HCT116 (cell line): Measurements from ENCODE around the gene AAMDC. TPM values are rescaled to one million over a fixed set of nuclear protein-coding genes. Genes with fewer than 3 reads are reported as not detected.
"Not testable (repeated sequence)": the region's sequence is repeated elsewhere in the genome, so short reads cannot be mapped to it uniquely, and the experiment has no call there.

Source experiments
- ATAC-seq: fragments of 200-7000 bp; cut with Tn5 transposase; 2 replicates; pipeline ENCODE4 v1.9.1; 2020; ENCODE audit warnings: mild to moderate bottlenecking, moderate library complexity
- BruUV-seq: library from RNA; stranded (reverse); fragments of 400-500 nt; replicated peaks from 2 replicates; lab custom pipeline; 2021; lab: Mats Ljungman, UMichigan
- CTCF ChIA-PET: fragments of 300-600 bp; sonication (Branson Sonifier 250); formaldehyde crosslinking; loops from one replicate; lab custom pipeline; 2021; ENCODE audit warnings: antibody characterized with exemption; lab: Charles Lee
- POLR2A ChIA-PET: fragments of 300-600, 350-600 bp; sonication (Branson Sonifier 250); formaldehyde crosslinking; loops from one replicate; lab custom pipeline; 2021; ENCODE audit warnings: antibody characterized with exemption; lab: Charles Lee
- RAD21 ChIA-PET, 2 experiments: fragments of 300-600 bp; sonication (Branson Sonifier 250); formaldehyde crosslinking; loops; one replicate each; lab custom pipeline; 2023; ENCODE audit warnings: low total read pairs in 2 of 2; ENCODE audit not compliant: uncharacterized antibody in 2 of 2, unreplicated experiment in 2 of 2, low non-redundant PET in 1 of 2; lab: Charles Lee
- DNase-seq: peaks from one replicate; pipeline ENCODE4 v3.0.0-alpha.2; 2010; ENCODE audit warnings: low read depth, low spot score
- H2AFZ ChIP-seq: fragments of 200-600 bp; shearing (Covaris generic), sonication (generic); 2 replicates; pipeline ENCODE4 v1.6.1; 2017; ENCODE audit warnings: low read depth, mixed run types, mixed read lengths, antibody characterized with exemption, low read length; ENCODE audit not compliant: poor library complexity, severe bottlenecking
- H3K27ac ChIP-seq: 2 replicates; pipeline ENCODE4 v1.5.1; 2012; ENCODE audit warnings: low read depth, low read length
- H3K27me3 ChIP-seq: fragments of 200-600 bp; sonication (generic); 2 replicates; pipeline ENCODE4 v1.6.1; 2016; ENCODE audit warnings: mixed run types, low read length, mixed read lengths; ENCODE audit not compliant: insufficient read depth
- H3K36me3 ChIP-seq, 2 experiments: fragments of 200-500 bp in 1 of 2; fragments of 200-600 bp in 1 of 2; sonication (Bioruptor generic) in 1 of 2; sonication (generic) in 1 of 2; 2 replicates each; pipeline versions ENCODE4 v1.5.1 to v1.6.1; 2014 to 2016; ENCODE audit warnings: low read length in 2 of 2, inconsistent platforms in 1 of 2, mixed read lengths in 1 of 2, mixed run types in 1 of 2; ENCODE audit not compliant: insufficient read depth in 2 of 2, control insufficient read depth in 1 of 2
- H3K4me1 ChIP-seq, 2 experiments: fragments of 200-600 bp in 1 of 2; sonication (generic) in 1 of 2; 2 replicates each; pipeline versions ENCODE4 v1.5.1 to v1.6.1; 2012 to 2017; ENCODE audit warnings: low read length in 2 of 2, inconsistent platforms in 1 of 2, mild to moderate bottlenecking in 1 of 2, mixed read lengths in 1 of 2, mixed run types in 1 of 2, moderate library complexity in 1 of 2; ENCODE audit not compliant: insufficient read depth in 2 of 2, control insufficient read depth in 1 of 2
- H3K4me2 ChIP-seq: fragments of 200-600 bp; sonication (generic); 2 replicates; pipeline ENCODE4 v1.6.1; 2017; ENCODE audit warnings: mixed run types, low read length, mixed read lengths
- H3K4me3 ChIP-seq, 2 experiments: fragments of 200-600 bp in 1 of 2; sonication (generic) in 1 of 2; replicated peaks in 1 of 2; 2 replicates each; pipeline ENCODE4 v1.5.1; 2011 to 2016; ENCODE audit warnings: low read length in 2 of 2, control low read depth in 1 of 2, low read depth in 1 of 2, mild to moderate bottlenecking in 1 of 2, mixed read lengths in 1 of 2, mixed run types in 1 of 2
- H3K79me2 ChIP-seq: fragments of 200-600 bp; sonication (generic); 2 replicates; pipeline ENCODE4 v1.6.1; 2017; ENCODE audit warnings: mild to moderate bottlenecking, mixed run types, low read length, moderate library complexity, mixed read lengths; ENCODE audit not compliant: insufficient read depth
- H3K9ac ChIP-seq: fragments of 200-600 bp; sonication (generic); 2 replicates; pipeline ENCODE4 v1.6.1; 2016; ENCODE audit warnings: low read length, mixed read lengths
- H3K9me2 ChIP-seq: fragments of 200-600 bp; sonication (generic), shearing (Covaris generic); 2 replicates; pipeline ENCODE4 v1.6.1; 2017; ENCODE audit warnings: mixed run types, mild to moderate bottlenecking, moderate library complexity; ENCODE audit not compliant: insufficient read depth
- H3K9me3 ChIP-seq, 2 experiments: fragments of 200-500 bp in 1 of 2; fragments of 200-600 bp in 1 of 2; sonication (Bioruptor generic) in 1 of 2; sonication (generic) in 1 of 2; 2 replicates each; pipeline ENCODE4 v1.6.1; 2014 to 2017; ENCODE audit warnings: low read length in 2 of 2, mixed read lengths in 2 of 2, inconsistent platforms in 1 of 2, low read depth in 1 of 2, mild to moderate bottlenecking in 1 of 2, mixed run types in 1 of 2, moderate library complexity in 1 of 2; ENCODE audit not compliant: control insufficient read depth in 1 of 2, insufficient read depth in 1 of 2
- H4K20me1 ChIP-seq: fragments of 200-600 bp; sonication (generic), shearing (Covaris generic); 2 replicates; pipeline ENCODE4 v1.6.1; 2017; ENCODE audit warnings: mixed run types, mild to moderate bottlenecking, moderate library complexity; ENCODE audit not compliant: insufficient read depth
- CBX3 ChIP-seq: IDR thresholded peaks from 2 replicates; pipeline ENCODE4 v1.6.1; 2012; ENCODE audit warnings: low read depth
- CEBPB ChIP-seq: IDR thresholded peaks from 2 replicates; pipeline ENCODE4 v1.6.1; 2012; ENCODE audit warnings: low read depth
- POLR2AphosphoS5 ChIP-seq: IDR thresholded peaks from 2 replicates; pipeline ENCODE4 v1.6.1; 2011; ENCODE audit warnings: mild to moderate bottlenecking, low read depth, low read length, moderate library complexity
- TCF7L2 ChIP-seq: IDR thresholded peaks from 2 replicates; pipeline ENCODE4 v1.7.0; 2011; ENCODE audit warnings: borderline replicate concordance, inconsistent platforms; ENCODE audit not compliant: insufficient read depth, insufficient read length; ENCODE audit errors: extremely low read depth
- YY1 ChIP-seq: IDR thresholded peaks from 2 replicates; pipeline ENCODE4 v1.6.1; 2011; ENCODE audit warnings: low read length, low read depth, moderate library complexity, mild to moderate bottlenecking; ENCODE audit not compliant: insufficient replicate concordance; ENCODE audit errors: extremely low read depth
- ZNF274 ChIP-seq: fragments of 200-500 bp; sonication (Bioruptor generic); IDR thresholded peaks from 2 replicates; pipeline ENCODE4 v1.6.1; 2014; ENCODE audit warnings: mild to moderate bottlenecking, low read depth, low read length, inconsistent platforms
- intact Hi-C: fragments of 100-400 bp; cut with micrococcal nuclease; formaldehyde crosslinking; loops from 2 replicates; pipeline ENCODE4 v1.10.0; 2022
- total RNA-seq: library from RNA; stranded (reverse); gene quantifications from one replicate; pipeline ENCODE4 v1.2.1, GENCODE V29; 2021; ENCODE audit not compliant: unreplicated experiment
- TF ChIP-seq, protein P1 (sequence below): IDR thresholded peaks from 2 replicates; pipeline ENCODE4 v1.6.1; 2012
- TF ChIP-seq, protein P2 (sequence below): IDR thresholded peaks from 2 replicates; pipeline ENCODE4 v1.6.1; 2012; ENCODE audit warnings: low read depth

Gene AAMDC
- total RNA-seq, 1 experiment from 2014 or later = 11.2 TPM

DNA sequence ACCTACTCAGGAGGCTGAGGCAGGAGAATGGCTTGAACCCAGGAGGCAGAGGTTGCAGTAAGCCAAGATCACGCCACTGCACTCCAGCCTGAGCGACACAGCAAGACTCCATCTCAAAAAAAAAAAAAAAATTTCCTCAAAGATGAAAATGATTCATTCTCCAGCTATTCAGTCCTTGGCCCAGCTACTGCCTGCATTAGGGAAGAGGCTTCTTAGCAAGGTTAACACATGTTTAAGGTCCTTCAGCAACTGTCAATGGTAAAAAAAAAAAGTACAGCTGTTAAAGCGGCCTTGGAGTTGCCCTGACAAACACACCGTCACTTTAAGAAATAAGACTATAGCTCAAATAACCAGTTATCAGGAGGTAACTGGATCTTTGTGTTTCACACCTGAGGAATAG, 57.3 kb downstream of the AAMDC start:
- DNase-seq, H3K27ac ChIP-seq, H3K4me1 ChIP-seq, H3K9me3 ChIP-seq, H3K27me3 ChIP-seq, intact Hi-C loops, H2AFZ ChIP-seq, H4K20me1 ChIP-seq, POLR2A ChIA-PET, H3K36me3 ChIP-seq, H3K79me2 ChIP-seq, H3K9ac ChIP-seq, BruUV-seq, RAD21 ChIA-PET, H3K9me2 ChIP-seq, H3K4me2 ChIP-seq, ATAC-seq, CTCF ChIA-PET, H3K4me3 ChIP-seq: not testable (repeated sequence)

DNA sequence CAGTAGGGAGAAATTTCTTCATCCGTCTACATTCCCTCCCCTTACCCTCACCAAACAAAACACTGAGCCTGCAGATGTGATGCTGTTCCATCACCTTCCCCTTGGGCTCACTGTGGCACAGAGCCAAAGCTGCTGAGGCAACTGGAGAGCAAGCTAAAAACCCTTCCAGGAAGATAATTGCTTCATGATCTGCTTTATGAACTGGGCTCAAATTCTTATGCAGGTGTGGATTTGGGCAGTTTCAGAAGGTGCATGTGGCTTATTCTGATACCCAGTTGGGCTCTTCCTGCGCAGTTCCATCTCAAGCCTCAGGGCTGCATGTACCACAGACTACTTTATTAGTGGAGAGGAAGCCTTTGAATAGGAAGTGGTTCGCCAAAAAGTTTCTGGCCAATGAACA, 58.3 kb downstream of the AAMDC start:
- ChIA-PET CTCF (no interaction called here), POLR2A (no interaction called here), RAD21 (no interaction called here)
- H3K79me2 ChIP-seq = no peaks in the 10 kb centered on the region
- no peaks in the 10 kb centered on the region for H4K20me1 ChIP-seq
- no peak overlapping the region for H2AFZ ChIP-seq
- peak; percentile 46; the same call in 1 of the 2 replicates for ATAC-seq
- BruUV-seq = no TSS peak
- H3K4me1 ChIP-seq = no peaks in the 10 kb centered on the region
- H3K9me3 ChIP-seq = no peaks in the 10 kb centered on the region
- no peaks in the 10 kb centered on the region for H3K9me2 ChIP-seq
- intact Hi-C loops = no loop called here
- H3K4me3 ChIP-seq = no peak overlapping the region
- TF ChIP-seq TCF7L2 (no peak), YY1 (no peak), POLR2AphosphoS5 (no peak), ZNF274 (no peak), CBX3 (no peak), CEBPB (no peak)
- TF ChIP-seq, protein P1, sequence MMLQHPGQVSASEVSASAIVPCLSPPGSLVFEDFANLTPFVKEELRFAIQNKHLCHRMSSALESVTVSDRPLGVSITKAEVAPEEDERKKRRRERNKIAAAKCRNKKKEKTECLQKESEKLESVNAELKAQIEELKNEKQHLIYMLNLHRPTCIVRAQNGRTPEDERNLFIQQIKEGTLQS = no peak
- TF ChIP-seq, protein P2, sequence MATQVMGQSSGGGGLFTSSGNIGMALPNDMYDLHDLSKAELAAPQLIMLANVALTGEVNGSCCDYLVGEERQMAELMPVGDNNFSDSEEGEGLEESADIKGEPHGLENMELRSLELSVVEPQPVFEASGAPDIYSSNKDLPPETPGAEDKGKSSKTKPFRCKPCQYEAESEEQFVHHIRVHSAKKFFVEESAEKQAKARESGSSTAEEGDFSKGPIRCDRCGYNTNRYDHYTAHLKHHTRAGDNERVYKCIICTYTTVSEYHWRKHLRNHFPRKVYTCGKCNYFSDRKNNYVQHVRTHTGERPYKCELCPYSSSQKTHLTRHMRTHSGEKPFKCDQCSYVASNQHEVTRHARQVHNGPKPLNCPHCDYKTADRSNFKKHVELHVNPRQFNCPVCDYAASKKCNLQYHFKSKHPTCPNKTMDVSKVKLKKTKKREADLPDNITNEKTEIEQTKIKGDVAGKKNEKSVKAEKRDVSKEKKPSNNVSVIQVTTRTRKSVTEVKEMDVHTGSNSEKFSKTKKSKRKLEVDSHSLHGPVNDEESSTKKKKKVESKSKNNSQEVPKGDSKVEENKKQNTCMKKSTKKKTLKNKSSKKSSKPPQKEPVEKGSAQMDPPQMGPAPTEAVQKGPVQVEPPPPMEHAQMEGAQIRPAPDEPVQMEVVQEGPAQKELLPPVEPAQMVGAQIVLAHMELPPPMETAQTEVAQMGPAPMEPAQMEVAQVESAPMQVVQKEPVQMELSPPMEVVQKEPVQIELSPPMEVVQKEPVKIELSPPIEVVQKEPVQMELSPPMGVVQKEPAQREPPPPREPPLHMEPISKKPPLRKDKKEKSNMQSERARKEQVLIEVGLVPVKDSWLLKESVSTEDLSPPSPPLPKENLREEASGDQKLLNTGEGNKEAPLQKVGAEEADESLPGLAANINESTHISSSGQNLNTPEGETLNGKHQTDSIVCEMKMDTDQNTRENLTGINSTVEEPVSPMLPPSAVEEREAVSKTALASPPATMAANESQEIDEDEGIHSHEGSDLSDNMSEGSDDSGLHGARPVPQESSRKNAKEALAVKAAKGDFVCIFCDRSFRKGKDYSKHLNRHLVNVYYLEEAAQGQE = no peak
- H3K27me3 ChIP-seq = no peaks in the 10 kb centered on the region
- H3K36me3 ChIP-seq = 0 out of 4 replicates have a peak, but pooled peaks cover 0 to 6% of the 10 kb centered on the region in 2 experiments
- DNase-seq = no peak
- no peak overlapping the region for H3K9ac ChIP-seq
- no peak overlapping the region for H3K4me2 ChIP-seq
- no peak overlapping the region for H3K27ac ChIP-seq
